Measurements from ENCODE around the gene IZUMO3. TPM values are rescaled to one million over a fixed set of nuclear protein-coding genes. Genes with fewer than 3 reads are reported as not detected.

The IZUMO3 gene
- total RNA-seq, 4 donors from 2014 or later, result not detected

DNA sequence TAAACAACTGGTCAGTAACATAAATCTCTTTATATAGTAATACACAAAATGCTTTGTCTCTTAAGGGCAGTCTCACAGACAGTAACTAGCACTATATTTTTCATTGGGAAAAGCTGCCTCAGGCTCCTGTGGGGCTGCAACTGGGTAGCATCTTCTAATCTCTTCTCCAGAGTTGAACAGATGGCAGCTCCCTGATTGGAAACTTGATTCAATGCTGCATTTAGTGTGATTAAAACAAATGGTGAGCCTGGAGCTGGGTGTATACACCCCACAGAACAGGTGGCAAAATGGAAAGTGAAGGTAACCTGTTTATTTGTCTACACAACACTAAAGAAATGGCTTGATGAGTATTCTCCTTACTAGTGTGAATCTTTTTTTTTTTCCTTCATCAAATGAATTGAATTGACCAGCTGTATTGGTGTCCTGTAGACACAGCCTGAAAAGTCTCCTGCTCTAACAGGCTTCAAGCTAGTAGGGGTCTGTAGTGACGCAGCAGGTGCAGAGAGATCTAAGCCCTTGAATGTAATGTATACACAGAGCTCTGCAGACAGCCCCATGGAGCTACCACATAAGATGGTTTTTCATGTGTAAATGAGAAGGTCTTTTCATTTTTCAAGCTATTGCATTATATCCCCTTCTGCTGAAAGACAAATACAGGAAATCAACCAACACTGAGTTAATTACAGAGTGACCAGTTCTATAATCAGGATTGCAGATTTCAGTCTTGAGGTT is 43.3 kb downstream of the IZUMO3 start:
- Histone ChIP-seq H3K4me3 (no peak overlapping the region), H3K9me3 (no peaks in the 10 kb centered on the region), H3K4me1 (no peaks in the 10 kb centered on the region), H3K36me3 (no peaks in the 10 kb centered on the region), H3K27ac (no peak overlapping the region), H3K27me3 (no peaks in the 10 kb centered on the region)
- TF ChIP-seq EP300 (IDR thresholded peaks at IDR 0.05), result no peak
- no peak for TF ChIP-seq POLR2AphosphoS5 (IDR thresholded peaks at IDR 0.05)
- no peak for TF ChIP-seq POLR2A (IDR thresholded peaks at IDR 0.05)
- TF ChIP-seq, protein P1, sequence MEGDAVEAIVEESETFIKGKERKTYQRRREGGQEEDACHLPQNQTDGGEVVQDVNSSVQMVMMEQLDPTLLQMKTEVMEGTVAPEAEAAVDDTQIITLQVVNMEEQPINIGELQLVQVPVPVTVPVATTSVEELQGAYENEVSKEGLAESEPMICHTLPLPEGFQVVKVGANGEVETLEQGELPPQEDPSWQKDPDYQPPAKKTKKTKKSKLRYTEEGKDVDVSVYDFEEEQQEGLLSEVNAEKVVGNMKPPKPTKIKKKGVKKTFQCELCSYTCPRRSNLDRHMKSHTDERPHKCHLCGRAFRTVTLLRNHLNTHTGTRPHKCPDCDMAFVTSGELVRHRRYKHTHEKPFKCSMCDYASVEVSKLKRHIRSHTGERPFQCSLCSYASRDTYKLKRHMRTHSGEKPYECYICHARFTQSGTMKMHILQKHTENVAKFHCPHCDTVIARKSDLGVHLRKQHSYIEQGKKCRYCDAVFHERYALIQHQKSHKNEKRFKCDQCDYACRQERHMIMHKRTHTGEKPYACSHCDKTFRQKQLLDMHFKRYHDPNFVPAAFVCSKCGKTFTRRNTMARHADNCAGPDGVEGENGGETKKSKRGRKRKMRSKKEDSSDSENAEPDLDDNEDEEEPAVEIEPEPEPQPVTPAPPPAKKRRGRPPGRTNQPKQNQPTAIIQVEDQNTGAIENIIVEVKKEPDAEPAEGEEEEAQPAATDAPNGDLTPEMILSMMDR (IDR thresholded peaks at IDR 0.05), result no peak
- no peak for DNase-seq (ENCODE audit: low spot score in 2 of 2)
- WGBS, result 94% methylated on average over 1 of the region's 1 CpG

DNA sequence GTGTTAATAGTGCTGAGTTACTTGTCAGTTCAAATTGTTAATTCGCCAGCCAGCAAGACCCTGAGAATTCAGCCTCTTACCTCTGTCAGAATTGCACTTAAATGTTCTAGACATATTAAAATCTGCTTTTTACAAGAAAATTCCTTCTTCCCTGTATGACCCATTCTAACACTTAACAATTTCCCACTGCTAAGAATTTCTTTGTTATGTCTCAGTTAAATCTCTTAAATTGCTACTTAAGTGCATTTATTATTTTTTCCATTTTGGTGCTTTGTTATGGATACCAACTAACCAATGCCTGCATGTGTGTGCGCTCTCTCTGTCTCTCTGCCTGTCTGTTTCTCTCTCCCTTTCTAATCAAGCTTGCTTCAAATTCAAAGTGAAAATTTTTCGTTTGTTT is 44.9 kb downstream of the IZUMO3 start:
- 77% methylated on average over 3 of the region's 3 CpGs for WGBS
- DNase-seq (ENCODE audit: low spot score in 2 of 2), result no peak

DNA sequence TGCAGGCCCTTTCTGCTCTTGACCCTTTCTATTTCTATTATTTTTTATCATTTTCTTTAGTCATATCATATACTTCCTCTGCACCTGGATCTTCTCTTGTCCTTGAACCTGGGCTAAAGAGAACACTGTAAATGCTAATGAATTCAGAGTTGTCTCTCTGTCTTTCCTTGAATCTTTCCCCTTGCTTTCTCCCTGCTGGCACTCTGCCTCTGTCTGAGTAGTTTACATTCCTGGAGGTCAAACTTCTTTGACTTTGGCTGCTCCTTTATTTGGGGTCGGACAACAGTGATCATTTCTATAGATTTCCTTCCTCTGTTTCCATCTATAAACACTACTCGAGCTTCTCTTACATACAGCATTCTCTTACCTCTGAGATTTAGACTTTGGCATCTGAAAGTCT is 47.1 kb downstream of the IZUMO3 start:
- H3K27me3 ChIP-seq, result no peaks in the 10 kb centered on the region
- H3K27ac ChIP-seq, result no peak overlapping the region
- no peak for TF ChIP-seq POLR2A (IDR thresholded peaks at IDR 0.05)
- TF ChIP-seq POLR2AphosphoS5 (IDR thresholded peaks at IDR 0.05), result no peak
- TF ChIP-seq, protein P1 (IDR thresholded peaks at IDR 0.05), result no peak
- no peak for TF ChIP-seq EP300 (IDR thresholded peaks at IDR 0.05)
- no peaks in the 10 kb centered on the region for H3K4me1 ChIP-seq
- 54% methylated on average over 2 of the region's 2 CpGs for WGBS
- DNase-seq (ENCODE audit: low spot score in 2 of 2), result no peak
- H3K4me3 ChIP-seq, result no peak overlapping the region
- H3K9me3 ChIP-seq, result no peaks in the 10 kb centered on the region
- H3K36me3 ChIP-seq, result no peaks in the 10 kb centered on the region

More for the DNA sequence above, 44.9 kb downstream of the IZUMO3 start:
- H3K4me3 ChIP-seq, result no peak overlapping the region
- H3K9me3 ChIP-seq, result no peaks in the 10 kb centered on the region
- no peaks in the 10 kb centered on the region for H3K36me3 ChIP-seq
- TF ChIP-seq POLR2A (IDR thresholded peaks at IDR 0.05) (no peak), EP300 (IDR thresholded peaks at IDR 0.05) (no peak)
- TF ChIP-seq, protein P1 (IDR thresholded peaks at IDR 0.05), result no peak
- H3K27ac ChIP-seq, result no peak overlapping the region
- H3K4me1 ChIP-seq, result no peaks in the 10 kb centered on the region
- H3K27me3 ChIP-seq, result no peaks in the 10 kb centered on the region

DNA sequence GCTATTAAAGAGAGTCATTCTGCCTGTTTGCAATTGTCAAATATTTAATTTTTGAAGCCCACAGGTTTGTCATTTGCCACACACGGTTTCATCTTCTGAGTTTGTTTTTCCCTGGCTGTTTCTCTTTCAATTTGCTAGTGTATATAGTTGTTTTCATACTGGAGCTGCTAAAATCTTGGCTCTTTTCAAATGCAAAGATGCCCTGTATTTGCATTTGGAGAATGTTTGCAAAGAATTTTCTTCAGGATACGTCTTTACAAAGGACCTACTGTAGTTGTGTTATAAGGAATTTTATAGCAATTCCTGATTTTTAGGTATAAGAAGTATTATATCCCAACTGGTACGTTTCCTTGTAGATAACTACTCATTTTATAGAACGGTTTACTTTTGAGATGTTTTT is 48.0 kb downstream of the IZUMO3 start:
- Histone ChIP-seq H3K27ac (no peak overlapping the region), H3K9me3 (no peaks in the 10 kb centered on the region), H3K27me3 (no peaks in the 10 kb centered on the region), H3K36me3 (no peaks in the 10 kb centered on the region), H3K4me3 (no peak overlapping the region), H3K4me1 (no peaks in the 10 kb centered on the region)
- DNase-seq (ENCODE audit: low spot score in 2 of 2), result no peak
- no peak for TF ChIP-seq EP300 (IDR thresholded peaks at IDR 0.05)
- TF ChIP-seq, protein P1 (IDR thresholded peaks at IDR 0.05), result no peak
- TF ChIP-seq POLR2A (IDR thresholded peaks at IDR 0.05), result no peak
- no peak for TF ChIP-seq POLR2AphosphoS5 (IDR thresholded peaks at IDR 0.05)
- WGBS, result 64% methylated on average over 4 of the region's 4 CpGs
